ENCODE results near the gene ANGPT4. TPM values are rescaled to one million over a fixed set of nuclear protein-coding genes. Genes with fewer than 3 reads are reported as not detected.

ANGPT4 gene
- total RNA-seq, 1 donor from 2014 or later, result 0.12 TPM

DNA sequence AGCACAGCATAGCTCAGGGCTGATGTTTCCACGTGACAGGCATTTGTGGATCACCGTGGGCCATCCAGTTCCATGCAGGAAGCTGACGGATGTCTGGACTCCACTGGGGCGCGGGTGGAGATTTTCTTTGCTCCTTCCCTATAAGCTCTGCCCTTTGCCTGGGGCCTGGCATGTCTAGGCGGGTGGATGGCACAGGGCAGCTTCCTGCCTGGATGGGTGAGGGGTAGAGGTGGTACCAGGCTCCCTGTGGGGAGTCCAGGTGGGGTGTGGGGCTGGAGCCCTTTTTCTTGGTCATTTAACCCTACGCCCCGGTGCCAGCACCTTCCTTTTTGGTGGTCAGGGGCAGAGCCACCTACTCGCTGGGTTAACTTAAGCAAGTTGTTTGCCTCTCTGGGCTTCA, 72.2 kb downstream of the ANGPT4 start:
- H3K4me1 Mint-ChIP-seq (ENCODE audit: low read depth), result peaks cover 8% of the 10 kb centered on the region
- DNase-seq (ENCODE audit: low spot score), result peak; percentile 73
- no peak overlapping the region for H3K27ac Mint-ChIP-seq (ENCODE audit: unreplicated experiment)
- H3K9me3 Mint-ChIP-seq (ENCODE audit: low read depth), result no peaks in the 10 kb centered on the region
- no peak overlapping the region for H3K4me3 Mint-ChIP-seq (ENCODE audit: unreplicated experiment)
- H3K27me3 Mint-ChIP-seq (ENCODE audit: low read depth), result peaks cover 7% of the 10 kb centered on the region
- no peaks in the 10 kb centered on the region for H3K36me3 Mint-ChIP-seq (ENCODE audit: low read depth)
- TF ChIP-seq, protein P1, sequence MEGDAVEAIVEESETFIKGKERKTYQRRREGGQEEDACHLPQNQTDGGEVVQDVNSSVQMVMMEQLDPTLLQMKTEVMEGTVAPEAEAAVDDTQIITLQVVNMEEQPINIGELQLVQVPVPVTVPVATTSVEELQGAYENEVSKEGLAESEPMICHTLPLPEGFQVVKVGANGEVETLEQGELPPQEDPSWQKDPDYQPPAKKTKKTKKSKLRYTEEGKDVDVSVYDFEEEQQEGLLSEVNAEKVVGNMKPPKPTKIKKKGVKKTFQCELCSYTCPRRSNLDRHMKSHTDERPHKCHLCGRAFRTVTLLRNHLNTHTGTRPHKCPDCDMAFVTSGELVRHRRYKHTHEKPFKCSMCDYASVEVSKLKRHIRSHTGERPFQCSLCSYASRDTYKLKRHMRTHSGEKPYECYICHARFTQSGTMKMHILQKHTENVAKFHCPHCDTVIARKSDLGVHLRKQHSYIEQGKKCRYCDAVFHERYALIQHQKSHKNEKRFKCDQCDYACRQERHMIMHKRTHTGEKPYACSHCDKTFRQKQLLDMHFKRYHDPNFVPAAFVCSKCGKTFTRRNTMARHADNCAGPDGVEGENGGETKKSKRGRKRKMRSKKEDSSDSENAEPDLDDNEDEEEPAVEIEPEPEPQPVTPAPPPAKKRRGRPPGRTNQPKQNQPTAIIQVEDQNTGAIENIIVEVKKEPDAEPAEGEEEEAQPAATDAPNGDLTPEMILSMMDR (IDR thresholded peaks at IDR 0.05), result no peak

DNA sequence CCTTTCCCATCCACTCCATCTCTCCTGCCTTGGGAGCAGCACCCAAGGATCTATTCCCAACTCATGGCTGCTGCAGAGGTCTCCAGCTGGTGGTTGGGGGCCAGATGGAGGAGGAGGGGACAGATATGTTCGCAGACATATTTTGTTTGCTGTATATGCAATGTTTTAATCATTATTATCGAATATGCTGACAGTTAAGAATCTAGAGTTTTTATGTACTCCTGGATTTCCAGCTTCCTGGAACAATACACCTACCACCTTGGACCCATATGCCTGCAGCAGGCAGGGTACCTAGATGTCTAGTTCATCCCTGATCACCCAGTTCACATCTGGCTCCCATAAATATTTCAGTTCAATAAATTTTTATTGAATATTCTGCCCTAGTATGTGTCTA, 73.6 kb downstream of the ANGPT4 start:
- no peaks in the 10 kb centered on the region for H3K36me3 Mint-ChIP-seq (ENCODE audit: low read depth)
- H3K4me1 Mint-ChIP-seq (ENCODE audit: low read depth), result peaks cover 8% of the 10 kb centered on the region
- peaks cover 7% of the 10 kb centered on the region for H3K27me3 Mint-ChIP-seq (ENCODE audit: low read depth)
- no peak overlapping the region for H3K4me3 Mint-ChIP-seq (ENCODE audit: unreplicated experiment)
- DNase-seq (ENCODE audit: low spot score), result no peak
- peaks cover 4% of the 10 kb centered on the region for H3K9me3 Mint-ChIP-seq (ENCODE audit: low read depth)
- no peak overlapping the region for H3K27ac Mint-ChIP-seq (ENCODE audit: unreplicated experiment)
- TF ChIP-seq, protein P1 (IDR thresholded peaks at IDR 0.05), result no peak

DNA sequence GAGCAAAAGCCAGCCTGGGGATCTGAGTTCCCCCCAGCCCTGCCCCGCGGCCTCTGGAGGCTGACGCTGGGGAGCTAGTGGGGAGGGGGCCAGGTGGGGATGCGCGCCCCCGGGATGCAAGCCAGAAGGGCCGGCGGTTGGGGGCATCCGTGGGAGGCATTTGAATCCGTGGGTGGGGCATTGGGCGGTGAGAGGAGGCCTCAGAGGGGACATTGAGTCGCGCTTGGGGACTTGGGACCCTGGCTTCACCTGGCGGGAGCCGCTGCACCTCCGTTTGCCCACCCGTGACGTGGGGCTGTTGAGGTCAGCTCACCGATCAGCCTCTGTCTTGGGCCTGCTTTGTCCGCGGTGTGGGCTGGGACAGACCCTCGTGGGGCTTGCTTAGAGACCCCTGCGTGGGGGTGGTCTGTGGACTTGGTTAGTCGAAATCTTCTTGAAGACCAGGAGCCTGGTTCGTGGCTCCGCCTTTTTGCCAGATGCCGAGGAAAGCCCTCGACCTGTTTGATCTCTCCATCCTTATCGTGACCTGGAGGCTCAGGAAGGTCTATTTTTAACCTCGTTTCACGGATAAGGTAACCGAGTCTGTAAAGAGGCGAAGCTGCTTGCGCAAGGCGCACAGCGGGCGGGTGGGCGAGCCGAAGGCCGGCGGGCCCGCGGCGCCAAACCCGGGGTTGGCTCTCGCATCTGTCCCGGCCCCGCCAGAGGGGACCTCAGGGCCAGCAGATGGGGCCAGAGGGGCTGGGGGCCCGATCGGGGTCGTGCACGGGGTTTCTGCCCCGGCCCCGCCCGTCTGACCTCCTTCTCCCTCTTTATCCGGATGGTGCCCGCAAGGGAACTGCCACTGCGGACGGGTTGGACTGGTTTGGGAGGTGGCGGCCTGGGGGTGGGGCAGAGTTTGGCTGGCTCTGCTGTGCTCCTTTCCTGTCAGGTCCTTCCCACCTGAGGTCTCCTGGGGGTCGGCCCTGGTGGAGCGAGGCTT, 74.3 kb downstream of the ANGPT4 start:
- Mint-ChIP-seq H3K36me3 (ENCODE audit: low read depth) (no peaks in the 10 kb centered on the region), H3K27me3 (ENCODE audit: low read depth) (peaks cover 7% of the 10 kb centered on the region), H3K9me3 (ENCODE audit: low read depth) (peaks cover 4% of the 10 kb centered on the region), H3K4me1 (ENCODE audit: low read depth) (peaks cover 8% of the 10 kb centered on the region), H3K4me3 (ENCODE audit: unreplicated experiment) (no peak overlapping the region), H3K27ac (ENCODE audit: unreplicated experiment) (no peak overlapping the region)
- DNase-seq (ENCODE audit: low spot score), result peak; percentile 78
- TF ChIP-seq, protein P1 (IDR thresholded peaks at IDR 0.05), result no peak

DNA sequence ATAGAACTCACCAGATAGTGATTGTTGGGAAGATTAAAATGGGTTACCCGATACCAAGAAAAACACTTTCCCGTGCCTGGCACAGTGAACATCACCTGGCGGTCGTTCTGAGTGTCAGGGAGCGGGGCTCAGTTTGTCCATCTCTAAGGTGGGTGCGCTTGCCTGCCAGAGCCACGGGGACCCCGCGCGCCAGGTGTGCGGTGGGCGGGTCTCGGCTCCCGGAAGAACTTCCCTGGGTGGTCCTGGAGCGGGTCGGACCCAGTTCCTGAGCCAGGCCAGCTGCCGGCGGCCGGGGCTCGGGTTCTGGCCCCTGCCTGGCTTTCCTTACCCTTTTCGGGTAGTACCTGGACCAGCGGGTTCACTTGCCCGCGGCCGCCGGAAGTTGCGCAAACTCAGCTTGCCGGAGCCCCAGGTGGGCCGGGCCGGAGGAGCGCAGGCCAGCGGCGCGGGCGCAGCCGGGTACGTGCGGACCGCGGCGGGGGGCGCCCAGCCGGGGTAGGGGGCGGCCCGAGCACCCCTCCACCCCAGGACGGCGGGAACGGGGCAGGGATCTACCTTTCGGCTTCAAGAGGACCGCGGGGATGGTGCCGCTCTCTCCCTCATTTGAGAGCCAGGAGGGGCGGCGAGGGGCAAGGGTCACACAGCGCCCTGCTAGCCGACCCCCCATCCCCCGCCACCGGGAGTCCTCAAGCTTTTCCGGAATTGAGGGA, 75.1 kb downstream of the ANGPT4 start:
- peaks cover 4% of the 10 kb centered on the region for H3K9me3 Mint-ChIP-seq (ENCODE audit: low read depth)
- H3K27me3 Mint-ChIP-seq (ENCODE audit: low read depth), result peaks cover 7% of the 10 kb centered on the region
- DNase-seq (ENCODE audit: low spot score), result no peak
- TF ChIP-seq, protein P1 (IDR thresholded peaks at IDR 0.05), result no peak
- no peak overlapping the region for H3K27ac Mint-ChIP-seq (ENCODE audit: unreplicated experiment)
- no peaks in the 10 kb centered on the region for H3K36me3 Mint-ChIP-seq (ENCODE audit: low read depth)
- no peak overlapping the region for H3K4me3 Mint-ChIP-seq (ENCODE audit: unreplicated experiment)
- peaks cover 11% of the 10 kb centered on the region for H3K4me1 Mint-ChIP-seq (ENCODE audit: low read depth)

DNA sequence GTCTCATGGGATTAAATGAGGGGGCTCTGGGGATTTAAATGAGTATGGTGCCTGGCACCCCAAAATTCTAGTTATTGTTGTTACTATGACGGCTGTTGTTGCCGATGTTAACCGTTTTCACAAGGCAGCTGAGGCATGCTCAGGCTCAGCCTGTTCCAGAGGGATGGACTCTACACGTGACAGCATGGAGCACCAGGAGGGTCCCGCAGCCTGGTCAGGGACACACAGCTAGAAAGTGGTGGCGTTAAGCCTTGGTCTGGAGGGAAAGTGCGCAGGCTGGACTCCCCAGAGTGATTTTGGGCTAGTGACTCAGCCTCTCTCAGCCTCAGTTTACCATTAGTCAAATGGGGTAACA, 75.7 kb downstream of the ANGPT4 start:
- no peaks in the 10 kb centered on the region for H3K36me3 Mint-ChIP-seq (ENCODE audit: low read depth)
- TF ChIP-seq, protein P1 (IDR thresholded peaks at IDR 0.05), result no peak
- H3K27me3 Mint-ChIP-seq (ENCODE audit: low read depth), result peaks cover 7% of the 10 kb centered on the region
- no peak overlapping the region for H3K4me3 Mint-ChIP-seq (ENCODE audit: unreplicated experiment)
- H3K4me1 Mint-ChIP-seq (ENCODE audit: low read depth), result peaks cover 13% of the 10 kb centered on the region
- H3K9me3 Mint-ChIP-seq (ENCODE audit: low read depth), result peaks cover 4% of the 10 kb centered on the region
- H3K27ac Mint-ChIP-seq (ENCODE audit: unreplicated experiment), result no peak overlapping the region
- DNase-seq (ENCODE audit: low spot score), result no peak

Measured in chondrocyte (in vitro differentiated cells).